RPMI7951 (cell line): ENCODE results near the gene KCNMB2. TPM values are rescaled to one million over a fixed set of nuclear protein-coding genes. Genes with fewer than 3 reads are reported as not detected.
A peak's percentile ranks its signal among the peaks of the same experiment; 100 is the strongest.

Experiments used
- DNase-seq: peaks from one replicate; pipeline ENCODE4 v3.0.0-alpha.2; 2012; ENCODE audit warnings: low read depth
- total RNA-seq: library from RNA; depleted of rRNA; stranded (reverse); fragments of >200 nt; shearing (Covaris generic); gene quantifications from 2 replicates; pipeline ENCODE4 v1.2.3, GENCODE V29; 2014

The KCNMB2 gene
- total RNA-seq, 1 experiment from 2014 or later: 27.4 TPM

DNA sequence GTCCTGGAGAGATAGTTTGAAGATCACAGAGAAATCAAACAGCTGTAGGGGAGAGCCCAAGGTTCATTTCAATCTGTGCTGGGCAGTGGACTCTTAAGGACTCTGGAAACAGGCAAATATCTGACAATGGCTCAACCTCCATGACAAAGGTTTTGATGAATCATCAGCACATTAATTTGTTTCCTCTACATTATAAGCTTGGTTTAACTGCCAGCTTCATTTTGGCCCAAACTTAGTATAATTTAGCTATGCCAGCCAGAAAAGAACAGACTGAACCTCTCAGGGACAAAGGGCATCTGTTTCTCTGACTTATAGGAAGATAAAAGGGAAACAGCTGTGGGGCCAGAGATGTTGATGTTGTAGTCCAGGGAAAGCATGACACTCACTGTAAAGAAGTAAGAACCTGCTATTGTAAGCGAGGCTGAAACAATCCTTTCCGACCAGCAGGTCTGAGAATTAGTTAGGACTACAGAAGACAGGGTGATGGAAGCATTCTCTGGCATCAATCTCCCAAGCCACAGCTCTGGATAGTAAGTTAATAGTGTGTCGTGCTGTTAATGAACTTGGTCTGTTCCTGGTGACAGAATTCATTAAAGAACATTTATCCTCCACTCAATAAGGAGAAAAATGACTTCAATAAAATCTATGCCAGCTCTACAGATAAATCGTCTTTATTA lies 110.1 kb downstream of the KCNMB2 start:
- DNase-seq: peak; percentile 62

GRCh38 chr3:178655488-178655887 lies 119.3 kb downstream of the KCNMB2 start:
- no peak for DNase-seq

DNA sequence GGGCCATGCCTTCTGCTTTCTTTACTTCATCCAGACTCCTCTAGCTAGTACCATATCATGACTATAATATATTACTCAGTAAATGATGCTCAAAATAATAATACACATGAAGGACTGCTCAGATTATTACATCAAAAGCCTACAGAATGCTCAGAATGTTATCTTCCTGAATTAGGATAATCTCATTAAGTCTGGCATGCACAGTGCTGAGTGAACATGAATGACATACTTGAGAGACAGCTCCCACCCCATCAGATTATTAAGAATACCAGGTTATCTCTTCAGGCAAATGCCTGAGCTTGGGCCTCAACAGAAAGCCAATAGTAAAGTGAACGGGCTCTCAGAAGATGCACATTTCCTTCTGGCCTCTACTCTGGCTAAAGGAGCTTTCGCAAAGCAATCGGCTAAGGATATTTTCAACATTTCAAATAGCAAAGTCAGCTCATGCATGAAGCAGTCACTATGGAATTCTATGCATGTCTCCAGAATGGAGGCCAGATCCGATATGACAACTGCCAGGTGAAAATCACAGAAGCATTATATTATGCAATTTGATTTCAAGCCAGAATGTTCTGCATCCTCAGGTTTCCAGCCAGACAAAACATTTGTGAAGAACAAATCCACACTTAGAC lies 122.6 kb downstream of the KCNMB2 start:
- DNase-seq: no peak

GRCh38 chr3:178663201-178663934 lies 127.1 kb downstream of the KCNMB2 start:
- DNase-seq: no peak

DNA sequence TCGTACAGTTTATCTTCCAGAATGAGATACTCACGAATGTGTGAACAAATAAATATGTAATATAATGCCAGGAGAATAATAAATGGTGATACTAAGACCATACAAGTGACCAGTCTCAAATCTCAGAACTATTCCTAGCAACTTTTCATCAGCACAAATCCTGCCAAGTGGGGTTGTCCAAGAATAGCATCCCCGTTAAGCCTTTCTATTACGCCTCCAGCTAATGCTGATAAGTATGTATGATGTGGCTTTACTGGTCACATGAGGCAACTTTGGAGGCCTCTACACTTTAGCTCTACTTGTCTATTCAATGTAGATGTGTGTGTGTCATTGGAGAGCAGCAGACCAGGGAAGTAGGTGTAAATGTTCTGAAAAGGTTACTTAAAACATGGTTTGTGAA lies 129.5 kb downstream of the KCNMB2 start:
- DNase-seq: no peak

DNA sequence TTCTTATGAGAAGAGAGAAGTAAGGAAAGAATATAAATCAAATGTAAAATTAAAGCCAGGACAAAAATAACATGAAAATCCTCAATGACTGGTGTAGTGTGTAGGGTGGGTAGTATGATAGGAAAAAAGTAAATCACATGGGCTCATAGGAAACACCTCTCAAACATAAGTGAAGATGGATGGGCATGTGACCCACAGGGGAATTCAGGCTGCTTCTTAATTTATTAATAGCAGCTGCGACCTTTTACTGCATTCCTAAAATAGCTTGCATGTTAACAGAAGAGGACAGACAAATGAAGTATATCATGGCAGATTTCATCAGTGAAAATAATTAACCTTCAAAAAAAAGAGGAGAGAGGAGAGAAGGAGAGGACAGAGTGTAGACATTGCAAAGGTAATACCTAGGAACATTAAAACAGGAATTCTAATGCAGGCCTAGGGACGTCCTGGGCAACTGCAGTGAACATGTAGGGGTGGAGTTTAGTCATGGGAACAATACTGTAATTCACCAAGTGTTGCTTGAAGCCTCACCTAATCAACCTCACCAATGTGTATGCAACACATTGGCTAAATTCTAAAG lies 132.9 kb downstream of the KCNMB2 start:
- no peak for DNase-seq

DNA sequence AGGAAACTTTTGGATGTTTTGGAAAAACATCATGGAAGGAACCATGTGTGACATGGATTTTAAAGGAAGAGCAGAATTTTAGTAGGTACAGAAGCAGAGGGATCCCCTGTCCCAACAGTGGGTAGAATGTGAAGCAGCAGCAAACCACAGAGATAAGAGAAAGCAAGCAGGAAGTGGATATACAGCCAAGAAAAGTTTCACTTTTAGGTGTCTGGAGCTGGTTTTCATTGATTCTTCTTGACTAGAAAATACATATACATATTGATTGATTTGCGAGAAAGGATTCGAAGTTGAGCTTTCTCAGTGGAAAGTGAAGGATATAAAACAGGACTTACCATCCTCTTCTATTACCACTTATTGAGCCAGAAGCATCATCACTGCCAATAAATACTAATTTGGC lies 133.5 kb downstream of the KCNMB2 start:
- DNase-seq: no peak

- no peak for DNase-seq
Observed at GRCh38 chr3:178671377-178671776, 135.1 kb downstream of the KCNMB2 start.

GRCh38 chr3:178671791-178672190 lies 135.6 kb downstream of the KCNMB2 start:
- peak; percentile 56 for DNase-seq

DNA sequence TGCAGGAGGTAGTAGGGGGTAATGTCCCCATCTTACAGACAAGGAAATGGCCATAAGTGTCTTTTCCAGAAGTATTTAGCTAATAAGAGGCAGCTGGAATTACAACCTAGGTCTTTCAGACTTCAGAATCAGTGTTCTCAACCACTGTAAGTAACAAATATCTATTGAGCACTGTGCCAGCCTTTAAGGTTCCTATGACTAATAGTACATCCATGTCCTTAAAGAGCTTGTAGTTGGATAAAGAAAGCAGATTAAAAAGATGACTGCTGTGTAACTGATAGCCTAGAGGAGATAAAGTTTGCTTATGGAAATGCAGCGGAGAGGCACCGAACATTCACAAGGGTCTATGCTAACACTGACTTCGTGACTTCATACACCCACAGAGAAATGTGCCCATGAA lies 136.0 kb downstream of the KCNMB2 start:
- DNase-seq: peak; percentile 31

DNA sequence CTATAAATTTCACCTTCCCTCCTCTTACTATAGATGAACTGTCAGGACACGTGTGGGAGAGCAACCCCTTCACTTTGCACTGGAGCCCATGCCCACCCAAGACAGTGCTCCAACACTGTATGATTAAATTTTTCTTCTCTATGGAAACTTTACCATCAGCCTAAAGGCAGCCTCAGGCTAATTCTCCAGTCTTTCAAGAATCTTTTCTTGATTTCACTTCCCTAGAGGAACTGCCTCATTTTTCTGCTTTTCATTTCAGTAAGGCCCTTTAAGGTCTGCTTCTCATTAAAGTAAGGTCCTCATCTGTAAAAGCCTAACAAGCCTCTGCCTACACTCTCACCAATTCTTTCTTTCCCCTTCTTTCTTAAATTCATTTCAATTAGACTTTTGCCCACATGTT lies 137.3 kb downstream of the KCNMB2 start:
- no peak for DNase-seq

DNA sequence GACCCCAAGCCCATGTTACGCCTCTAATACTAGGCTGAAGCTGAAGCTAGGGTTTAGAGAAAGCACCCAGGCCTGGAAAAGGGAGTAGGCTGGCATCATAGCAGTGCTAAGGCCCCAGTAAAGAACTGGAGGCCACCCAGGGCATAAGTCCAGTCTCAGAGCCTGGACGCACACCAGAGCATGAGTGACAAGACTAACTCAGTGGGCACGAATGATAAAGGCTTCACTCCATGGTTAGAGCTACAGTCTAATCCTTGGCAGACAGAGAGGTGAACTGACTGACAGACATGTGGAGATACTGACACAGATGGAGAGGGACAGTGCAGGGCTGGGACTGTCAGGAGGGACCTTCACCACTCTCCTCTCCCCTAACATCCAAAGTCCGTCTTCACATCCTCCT lies 139.8 kb downstream of the KCNMB2 start:
- no peak for DNase-seq

DNA sequence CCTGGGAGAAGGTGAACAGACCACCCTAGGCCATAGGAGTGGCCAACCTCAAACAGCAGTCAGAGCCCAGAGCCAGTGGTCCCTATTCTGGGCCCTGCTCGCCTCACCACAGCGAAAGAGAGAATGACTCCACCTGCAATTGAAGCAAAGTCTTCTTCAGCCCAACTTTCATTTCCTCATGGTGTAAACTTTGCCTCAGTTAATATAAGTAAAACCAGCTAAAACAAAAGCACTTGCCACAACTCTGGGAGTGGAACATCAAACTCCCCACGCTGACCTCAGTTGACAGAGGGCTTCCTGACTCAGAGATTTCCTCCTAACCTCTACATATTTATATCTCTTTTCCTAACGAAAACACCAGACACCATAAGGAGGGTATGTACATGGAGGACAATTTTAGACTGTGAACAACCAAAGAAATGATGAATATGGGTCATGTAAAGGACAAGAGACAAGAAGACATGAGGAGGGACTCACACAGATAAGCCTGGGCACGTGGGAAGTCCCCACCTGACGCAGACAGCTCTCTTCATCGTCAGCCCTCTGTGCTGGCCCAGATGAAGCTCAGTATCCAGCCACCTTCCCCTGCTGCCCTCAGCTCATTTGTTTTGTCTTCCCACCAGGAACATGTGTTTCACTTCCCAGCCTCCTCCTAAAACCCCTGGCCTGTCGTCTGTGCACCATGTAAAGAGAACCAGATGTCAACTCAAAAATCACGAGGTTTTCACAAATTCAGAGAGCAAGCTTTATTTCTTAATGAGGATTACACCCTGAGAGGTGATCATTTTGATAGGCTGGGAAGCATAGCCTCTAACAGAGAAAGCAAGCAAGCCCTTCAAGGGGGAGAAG lies 140.9 kb downstream of the KCNMB2 start:
- no peak for DNase-seq

DNA sequence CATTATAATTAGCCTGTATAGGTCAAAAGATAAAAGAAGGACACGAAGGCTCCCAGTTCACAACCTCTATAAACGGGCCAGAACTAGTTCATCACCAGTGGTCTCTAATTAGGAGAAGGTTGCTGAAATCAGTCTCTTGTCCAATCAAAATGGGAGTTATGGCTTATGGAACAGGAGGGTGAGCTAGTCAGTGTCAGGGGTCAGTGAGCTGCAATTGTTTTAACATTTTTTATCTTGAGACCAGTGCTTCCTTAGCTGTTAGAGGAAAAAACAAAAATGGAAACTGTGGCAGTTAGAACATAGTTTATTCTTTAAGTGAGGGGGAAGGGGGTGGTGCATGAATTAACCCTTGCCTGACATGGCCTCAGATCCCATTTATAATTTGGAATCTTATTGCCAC lies 141.7 kb downstream of the KCNMB2 start:
- DNase-seq: no peak

- no peak for DNase-seq
Observed at GRCh38 chr3:178680037-178680436, 143.8 kb downstream of the KCNMB2 start.

DNA sequence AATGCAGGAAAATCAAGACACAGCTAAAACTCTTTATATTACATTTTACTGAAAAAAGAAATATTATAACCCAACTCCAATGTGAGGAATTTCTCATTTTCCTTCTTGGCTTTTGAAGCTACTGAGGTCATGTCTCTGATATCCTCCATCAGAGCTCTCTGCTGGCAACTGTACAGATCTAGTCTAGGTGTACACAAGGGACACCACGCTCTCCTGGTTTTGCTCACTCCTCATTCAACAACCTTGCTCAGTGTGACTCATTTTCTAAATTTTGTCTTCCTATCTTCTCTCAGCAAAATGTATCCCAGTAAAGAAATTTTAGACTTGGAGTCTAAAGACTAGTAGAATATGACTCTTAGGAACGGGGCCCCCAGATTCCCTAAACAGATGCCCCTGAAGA lies 144.3 kb downstream of the KCNMB2 start:
- DNase-seq: no peak

DNA sequence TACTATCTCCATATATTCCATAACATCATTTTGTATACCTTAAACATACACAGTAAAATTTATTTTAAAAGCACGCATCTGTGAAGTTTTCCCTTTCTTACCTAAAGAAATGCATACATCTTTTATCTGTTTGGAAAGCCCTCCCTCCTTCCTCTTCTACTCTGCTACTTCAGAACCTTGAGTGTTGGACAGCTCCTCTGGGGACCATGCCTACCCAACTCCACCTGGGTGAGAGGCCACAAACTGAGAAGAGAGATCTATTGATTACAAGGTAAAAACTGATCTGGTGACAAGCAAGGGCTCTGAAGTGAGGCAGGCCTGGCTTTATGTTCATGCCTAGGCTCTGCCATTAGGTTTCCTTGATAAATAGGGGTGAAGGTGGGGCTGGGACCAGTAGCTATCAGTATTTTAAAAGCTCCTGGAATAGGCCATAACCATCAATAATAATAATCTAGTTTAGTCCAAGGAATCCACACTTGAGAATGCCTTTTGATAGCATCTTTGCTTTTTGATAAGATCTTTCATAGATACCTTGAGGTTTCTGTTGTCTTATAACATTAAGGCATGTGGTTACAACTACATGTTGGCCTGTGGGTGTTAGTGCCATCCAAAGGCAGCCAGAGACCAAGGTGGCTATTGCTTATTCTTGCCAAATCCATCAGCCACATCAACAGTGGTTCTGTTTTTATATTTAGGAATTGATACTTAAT lies 148.8 kb downstream of the KCNMB2 start:
- DNase-seq: no peak

DNA sequence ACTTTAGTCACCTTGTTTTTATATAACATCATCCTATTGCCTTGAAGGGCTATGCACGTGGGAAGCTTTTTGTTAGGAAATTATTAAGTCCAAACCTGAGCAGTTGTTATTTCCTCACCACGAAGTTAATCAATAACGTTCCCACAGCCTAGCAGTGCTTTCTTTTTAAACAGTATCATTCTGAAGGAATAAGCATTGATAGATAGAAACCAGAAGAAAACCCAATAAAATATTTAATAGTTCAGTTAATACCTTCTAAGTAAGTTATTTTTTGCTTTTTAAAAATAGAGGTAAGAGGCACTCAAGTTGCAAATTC lies 149.3 kb downstream of the KCNMB2 start:
- DNase-seq: no peak

GRCh38 chr3:178686826-178687225 lies 150.6 kb downstream of the KCNMB2 start:
- no peak for DNase-seq

DNA sequence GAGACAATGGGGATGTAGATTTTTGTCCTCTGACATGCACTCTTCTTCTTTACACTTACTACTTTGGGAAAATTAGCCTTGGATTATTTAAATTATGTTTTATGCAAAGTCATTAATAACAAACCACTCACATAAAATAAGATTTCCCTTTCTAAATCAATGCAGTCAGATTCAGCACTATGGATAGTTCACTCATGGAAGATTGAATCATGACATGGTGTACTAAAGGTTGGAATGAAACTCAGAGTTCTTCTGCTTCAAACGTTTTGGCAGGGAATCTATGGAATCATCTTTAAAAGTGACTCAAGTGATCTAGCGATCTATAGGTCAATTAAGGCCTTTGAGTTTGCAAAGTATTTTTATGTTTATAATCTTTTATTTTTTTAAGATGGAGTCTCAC lies 154.3 kb downstream of the KCNMB2 start:
- no peak for DNase-seq

- no peak for DNase-seq
Observed at GRCh38 chr3:178699364-178699763, 163.1 kb downstream of the KCNMB2 start.
